Mononuclear cell (primary cell): Measurements from ENCODE around the gene PPP2R5D. TPM values are rescaled to one million over a fixed set of nuclear protein-coding genes. Genes with fewer than 3 reads are reported as not detected.

Experiments used
- H3K27me3 ChIP-seq: 2 replicates; pipeline ENCODE4 v1.6.0; 2011; ENCODE audit warnings: low read length, control low read depth; ENCODE audit not compliant: insufficient read depth
- H3K4me1 ChIP-seq: 2 replicates; pipeline ENCODE4 v1.5.1; 2011; ENCODE audit warnings: mild to moderate bottlenecking, low read length, control low read depth; ENCODE audit not compliant: insufficient read depth
- H3K4me3 ChIP-seq: 2 replicates; pipeline ENCODE4 v1.5.1; 2011; ENCODE audit warnings: mild to moderate bottlenecking, low read length, moderate library complexity
- H3K9me3 ChIP-seq: 2 replicates; pipeline ENCODE4 v1.5.1; 2011; ENCODE audit warnings: low read depth, mild to moderate bottlenecking, control low read depth, low read length
- total RNA-seq: library from RNA; depleted of rRNA; stranded (reverse); fragments of >200 nt; gene quantifications from one replicate; pipeline ENCODE4 v1.2.3, GENCODE V29; 2012

Gene PPP2R5D
- total RNA-seq, 1 donor, result 15.2 TPM

DNA sequence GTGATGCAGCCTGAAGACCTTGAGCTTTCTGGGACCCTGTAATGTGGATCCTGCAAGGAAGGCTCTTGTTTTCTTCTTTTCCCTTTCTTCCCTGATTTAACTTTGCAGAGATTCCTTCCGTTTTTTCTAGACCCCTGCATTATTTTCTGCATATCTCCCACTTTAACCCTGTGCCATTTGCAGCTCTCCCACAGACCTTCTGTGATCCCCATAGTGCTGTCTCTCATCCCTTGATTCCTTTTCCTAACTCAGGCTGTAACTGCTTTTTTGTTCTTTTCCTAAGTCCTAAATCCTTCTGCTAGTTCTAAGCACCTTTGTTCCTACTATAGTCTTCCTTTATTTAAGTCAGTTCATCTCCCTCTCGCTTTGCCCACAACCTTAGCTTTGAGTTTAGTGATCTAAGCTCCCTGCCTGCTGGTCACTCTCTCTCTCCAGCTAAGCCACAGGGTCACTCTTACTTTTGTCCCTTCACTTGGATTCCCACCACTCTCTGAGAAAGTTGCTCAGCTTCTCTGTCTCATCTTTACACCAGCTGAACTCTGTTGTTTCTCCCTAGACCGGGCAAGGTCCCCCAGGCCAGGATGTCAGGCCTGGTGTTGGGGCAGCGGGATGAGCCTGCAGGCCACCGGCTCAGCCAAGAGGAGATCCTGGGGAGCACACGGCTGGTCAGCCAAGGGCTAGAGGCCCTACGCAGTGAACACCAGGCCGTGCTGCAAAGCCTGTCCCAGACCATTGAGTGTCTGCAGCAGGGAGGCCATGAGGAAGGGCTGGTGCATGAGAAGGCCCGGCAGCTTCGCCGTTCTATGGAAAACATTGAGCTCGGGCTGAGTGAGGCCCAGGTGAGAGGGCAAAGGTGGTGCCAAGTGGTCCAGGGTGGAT lies 76.6 kb downstream of the PPP2R5D start:
- H3K9me3 ChIP-seq, result no peaks in the 10 kb centered on the region
- H3K27me3 ChIP-seq, result no peaks in the 10 kb centered on the region
- no peak overlapping the region for H3K4me3 ChIP-seq
- H3K4me1 ChIP-seq, result peaks cover 20% of the 10 kb centered on the region

DNA sequence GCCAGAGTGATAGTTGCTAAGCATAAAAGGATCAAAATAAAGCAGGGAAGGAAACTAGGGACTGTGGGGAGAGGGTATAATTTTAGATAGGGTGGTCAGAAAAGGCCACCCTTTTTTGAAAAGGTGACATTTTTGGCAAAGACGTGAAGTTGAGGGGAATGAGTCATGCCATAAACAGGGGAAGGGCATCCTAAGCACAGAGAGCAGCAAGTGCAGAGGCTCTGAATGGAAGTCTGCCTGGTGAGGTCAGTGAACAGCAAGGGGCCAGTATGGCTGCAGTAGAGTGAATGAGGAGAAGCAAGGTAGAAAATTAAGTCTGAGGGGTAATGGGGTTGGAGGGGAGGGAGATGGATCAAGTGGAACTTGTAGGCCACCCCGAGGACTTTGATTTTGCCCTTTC lies 77.5 kb downstream of the PPP2R5D start:
- Histone ChIP-seq H3K27me3 (no peaks in the 10 kb centered on the region), H3K9me3 (no peaks in the 10 kb centered on the region), H3K4me3 (no peak overlapping the region), H3K4me1 (peaks cover 20% of the 10 kb centered on the region)

Other genes starting within 250 kb of the PPP2R5D start
- 111 TPM for gene TBCC, start 238.5 kb upstream of the PPP2R5D start, total RNA-seq
- 13.0 TPM for gene BICRAL, start 202.5 kb upstream of the PPP2R5D start, total RNA-seq
- 64.2 TPM for gene RPL7L1, start 105.0 kb upstream of the PPP2R5D start, total RNA-seq
- 6.9 TPM for gene PTCRA, start 68.5 kb upstream of the PPP2R5D start, total RNA-seq
- 77.1 TPM for gene CNPY3, start 55.1 kb upstream of the PPP2R5D start, total RNA-seq
- 0.63 TPM for gene GNMT, start 23.8 kb upstream of the PPP2R5D start, total RNA-seq
- 10.0 TPM for gene PEX6, start 5.4 kb upstream of the PPP2R5D start, total RNA-seq
- gene MEA1, start 29.4 kb downstream of the PPP2R5D start, total RNA-seq, result 17.7 TPM
- 30.2 TPM for gene KLHDC3, start 29.7 kb downstream of the PPP2R5D start, total RNA-seq
- gene RRP36, start 37.1 kb downstream of the PPP2R5D start, total RNA-seq, result 31.1 TPM
- gene CUL7, start 69.3 kb downstream of the PPP2R5D start, total RNA-seq, result 2.7 TPM
- gene MRPL2, start 74.9 kb downstream of the PPP2R5D start, total RNA-seq, result 5.7 TPM
- 9.6 TPM for gene KLC4, start 75.1 kb downstream of the PPP2R5D start, total RNA-seq
- 1.8 TPM for gene PTK7, start 91.7 kb downstream of the PPP2R5D start, total RNA-seq
- gene SRF, start 186.7 kb downstream of the PPP2R5D start, total RNA-seq, result 17.0 TPM
- gene CUL9, start 197.6 kb downstream of the PPP2R5D start, total RNA-seq, result 24.2 TPM
- gene DNPH1, start 244.9 kb downstream of the PPP2R5D start, total RNA-seq, result 14.7 TPM